Ishikawa (cell line): ENCODE measurements around the gene IP6K3.

Source experiments
- CEBPB ChIP-seq: IDR thresholded peaks from 2 replicates; pipeline ENCODE4 v1.6.1; 2012
- CREB1 ChIP-seq: IDR thresholded peaks from 2 replicates; pipeline ENCODE4 v1.6.1; 2012; ENCODE audit warnings: low read depth
- EGR1 ChIP-seq: IDR thresholded peaks from 2 replicates; pipeline ENCODE4 v1.6.1; 2012
- EP300 ChIP-seq: IDR thresholded peaks from 2 replicates; pipeline ENCODE4 v1.6.1; 2012; ENCODE audit warnings: borderline replicate concordance
- FOXM1 ChIP-seq: IDR thresholded peaks from 2 replicates; pipeline ENCODE4 v1.6.1; 2012; ENCODE audit warnings: low read depth, borderline replicate concordance
- MAX ChIP-seq: IDR thresholded peaks from 2 replicates; pipeline ENCODE4 v1.6.1; 2012
- NFIC ChIP-seq: IDR thresholded peaks from 2 replicates; pipeline ENCODE4 v1.6.1; 2012
- RAD21 ChIP-seq: IDR thresholded peaks from 2 replicates; pipeline ENCODE4 v1.6.1; 2012; ENCODE audit warnings: low read depth
- REST ChIP-seq: IDR thresholded peaks from 2 replicates; pipeline ENCODE4 v1.6.1; 2012; ENCODE audit warnings: low read depth, mild to moderate bottlenecking
- TAF1 ChIP-seq: IDR thresholded peaks from 2 replicates; pipeline ENCODE4 v1.6.1; 2012; ENCODE audit warnings: low read depth, mild to moderate bottlenecking
- TCF12 ChIP-seq: IDR thresholded peaks from 2 replicates; pipeline ENCODE4 v1.6.1; 2012; ENCODE audit warnings: low read depth
- TEAD4 ChIP-seq: IDR thresholded peaks from 2 replicates; pipeline ENCODE4 v1.6.1; 2012
- USF1 ChIP-seq: IDR thresholded peaks from 2 replicates; pipeline ENCODE4 v1.6.1; 2012
- YY1 ChIP-seq: IDR thresholded peaks from 2 replicates; pipeline ENCODE4 v1.6.1; 2012; ENCODE audit warnings: low read depth
- ZBTB7A ChIP-seq: IDR thresholded peaks from 2 replicates; pipeline ENCODE4 v1.6.1; 2012; ENCODE audit warnings: low read depth

IP6K3 gene

GRCh38 chr6:33772902-33773472 lies 26.3 kb upstream of the IP6K3 start:
- TF ChIP-seq RAD21 (no peak), ZBTB7A (no peak), USF1 (no peak), CREB1 (no peak), CEBPB (no peak), EP300 (no peak), FOXM1 (no peak), TEAD4 (no peak), EGR1 (no peak), MAX (no peak), TCF12 (no peak), TAF1 (no peak), NFIC (no peak), YY1 (no peak), REST (no peak)

- TF ChIP-seq CREB1 (no peak), REST (no peak), TAF1 (no peak), USF1 (no peak), RAD21 (no peak), ZBTB7A (no peak), TEAD4 (no peak), FOXM1 (no peak), MAX (no peak), YY1 (no peak), EGR1 (no peak), CEBPB (no peak), NFIC (no peak), EP300 (no peak), TCF12 (no peak)
Measured at GRCh38 chr6:33772082-33772830, 25.6 kb upstream of the IP6K3 start.

GRCh38 chr6:33771146-33772081 lies 24.7 kb upstream of the IP6K3 start:
- TF ChIP-seq EGR1 (no peak), TAF1 (no peak), RAD21 (peak; percentile 82), TCF12 (peak; percentile 38; the same call in 1 of the 2 replicates), YY1 (no peak; the same call in 1 of the 2 replicates), MAX (peak; percentile 51; the same call in 1 of the 2 replicates), NFIC (no peak; the same call in 1 of the 2 replicates), TEAD4 (peak; percentile 68), FOXM1 (peak; percentile 55; the same call in 1 of the 2 replicates), ZBTB7A (0 out of 2 replicates have a peak, but pooled peaks have one; percentile 32), EP300 (peak; percentile 65), CEBPB (peak; percentile 24), USF1 (no peak), CREB1 (no peak), REST (no peak)
